Brain microvascular endothelial cell (primary cell): ENCODE data around the gene GFRA4.

Experiments
- DNase-seq: peaks from one replicate; pipeline ENCODE4 v3.0.0-alpha.2; 2020
- H3K27ac ChIP-seq: fragments of 250-450 bp; sonication (Bioruptor Pico); 2 replicates; pipeline ENCODE4 v1.5.1; 2020; ENCODE audit warnings: mild to moderate bottlenecking, moderate library complexity
- H3K27me3 ChIP-seq: fragments of 250-450 bp; sonication (Bioruptor Pico); replicated peaks from 2 replicates; pipeline ENCODE4 v1.5.1; 2020; ENCODE audit warnings: mild to moderate bottlenecking
- H3K36me3 ChIP-seq: fragments of 250-450 bp; sonication (Bioruptor Pico); replicated peaks from 2 replicates; pipeline ENCODE4 v1.5.1; 2020; ENCODE audit warnings: mild to moderate bottlenecking
- H3K4me3 ChIP-seq: 2 replicates; pipeline ENCODE4 v1.5.1; 2011; ENCODE audit warnings: low read depth, mild to moderate bottlenecking, control low read depth, low read length, moderate library complexity
- CTCF ChIP-seq: IDR thresholded peaks from 2 replicates; pipeline ENCODE4 v1.5.1; 2011; ENCODE audit warnings: low read depth, mild to moderate bottlenecking, moderate library complexity, low read length, control low read depth, inconsistent platforms; ENCODE audit errors: missing control alignments
- in situ Hi-C: cut with HindIII; loops from 2 replicates; pipeline ENCODE4 v1.10.0; 2017; ENCODE audit warnings: low sequenced_read_pairs, low pct_ligation_motif_present

GFRA4 gene

GRCh38 chr20:3661060-3661813 lies 2.0 kb downstream of the GFRA4 start:
- Histone ChIP-seq H3K4me3 (no peak overlapping the region), H3K27me3 (peaks cover 32% of the 10 kb centered on the region)
- in situ Hi-C loops: no loop called here

GRCh38 chr20:3660262-3661059 lies 2.7 kb downstream of the GFRA4 start:
- in situ Hi-C loops: no loop called here
- no peaks in the 10 kb centered on the region for H3K36me3 ChIP-seq
- no peak overlapping the region for H3K27ac ChIP-seq
- no peak for TF ChIP-seq CTCF
- no peak overlapping the region for H3K4me3 ChIP-seq
- peaks cover 32% of the 10 kb centered on the region for H3K27me3 ChIP-seq
- DNase-seq: no peak

More at GRCh38 chr20:3661060-3661813, 2.0 kb downstream of the GFRA4 start:
- H3K36me3 ChIP-seq: no peaks in the 10 kb centered on the region
- no peak overlapping the region for H3K27ac ChIP-seq
- TF ChIP-seq CTCF: no peak
- no peak for DNase-seq

GRCh38 chr20:3659492-3660261 lies 3.5 kb downstream of the GFRA4 start:
- H3K27me3 ChIP-seq: peaks cover 32% of the 10 kb centered on the region
- peak; percentile 20 for TF ChIP-seq CTCF
- H3K36me3 ChIP-seq: no peaks in the 10 kb centered on the region
- in situ Hi-C loops: no loop called here
- H3K4me3 ChIP-seq: no peak overlapping the region
- no peak overlapping the region for H3K27ac ChIP-seq
- DNase-seq: no peak

- in situ Hi-C loops: no loop called here
- peaks cover 32% of the 10 kb centered on the region for H3K27me3 ChIP-seq
- TF ChIP-seq CTCF: no peak
- H3K27ac ChIP-seq: no peak overlapping the region
- no peaks in the 10 kb centered on the region for H3K36me3 ChIP-seq
- no peak overlapping the region for H3K4me3 ChIP-seq
- DNase-seq: no peak
Observed at GRCh38 chr20:3658716-3659491, 4.3 kb downstream of the GFRA4 start.

GRCh38 chr20:3658019-3658715 lies 5.0 kb downstream of the GFRA4 start:
- Histone ChIP-seq H3K27ac (no peak overlapping the region), H3K27me3 (peaks cover 31% of the 10 kb centered on the region), H3K4me3 (no peak overlapping the region), H3K36me3 (no peaks in the 10 kb centered on the region)
- in situ Hi-C loops: no loop called here
- DNase-seq: no peak
- no peak for TF ChIP-seq CTCF
